H1 (cell line): ENCODE measurements around the gene MTPN. TPM values are rescaled to one million over a fixed set of nuclear protein-coding genes. Genes with fewer than 3 reads are reported as not detected.

ENCODE experiments used
- POU5F1 ChIP-seq: IDR thresholded peaks from 2 replicates; pipeline ENCODE4 v1.6.1; 2011; ENCODE audit warnings: low read depth, mild to moderate bottlenecking, low read length, moderate library complexity
- SAP30 ChIP-seq: fragments of 300-600 bp; sonication (generic); IDR thresholded peaks from 2 replicates; pipeline ENCODE4 v1.7.1; 2012; ENCODE audit warnings: low read length, moderate library complexity, mild to moderate bottlenecking, inconsistent platforms; ENCODE audit not compliant: insufficient read depth, insufficient replicate concordance
- polyA plus RNA-seq, 7 experiments: library from polyadenylated mRNA; depleted of rRNA in 3 of 7; stranded (reverse) in 5 of 7; unstranded in 2 of 7; fragments of >200 nt in 5 of 7; fragments of 200-250 nt in 2 of 7; gene quantifications; 1 replicate in 5 of 7; 2 replicates in 1 of 7; 4 replicates in 1 of 7; pipeline versions ENCODE4 v1.2.1 to v1.2.3, GENCODE V29; 2011 to 2013; ENCODE audit warnings: missing spikeins in 2 of 7, mixed read lengths in 2 of 7
- total RNA-seq: library from RNA; stranded (reverse); fragmentation: NEBNext Ultra II Directional; extraction: Animal tissue kit (Norgen Biotek cat#: 25700); gene quantifications from 2 replicates; pipeline ENCODE4 v1.2.1, GENCODE V29; 2021

Gene MTPN
- total and polyA plus RNA-seq, 2 of the 8 experiments (the other 6 are each of a cell fraction or from before 2014, with no cell fraction given) = 33.0 to 101 TPM

GRCh38 chr7:135978624-135979023 is 1.5 kb upstream of the MTPN start (continued):
- TF ChIP-seq SAP30 (no peak), POU5F1 (no peak)
